HG02763 (cell line): Measurements from ENCODE around the gene SPOCK2.

ENCODE experiments used
- ATAC-seq: cut with Tn5 transposase; IDR thresholded peaks from one replicate; pipeline ENCODE4 v1.9.1; 2021; ENCODE audit warnings: mild to moderate bottlenecking, moderate library complexity; ENCODE audit not compliant: unreplicated experiment

Gene SPOCK2

GRCh38 chr10:72088889-72089575, 681 bp upstream of the SPOCK2 start:
- ATAC-seq = no peak

GRCh38 chr10:72087392-72087968, 871 bp downstream of the SPOCK2 start:
- ATAC-seq = no peak

DNA sequence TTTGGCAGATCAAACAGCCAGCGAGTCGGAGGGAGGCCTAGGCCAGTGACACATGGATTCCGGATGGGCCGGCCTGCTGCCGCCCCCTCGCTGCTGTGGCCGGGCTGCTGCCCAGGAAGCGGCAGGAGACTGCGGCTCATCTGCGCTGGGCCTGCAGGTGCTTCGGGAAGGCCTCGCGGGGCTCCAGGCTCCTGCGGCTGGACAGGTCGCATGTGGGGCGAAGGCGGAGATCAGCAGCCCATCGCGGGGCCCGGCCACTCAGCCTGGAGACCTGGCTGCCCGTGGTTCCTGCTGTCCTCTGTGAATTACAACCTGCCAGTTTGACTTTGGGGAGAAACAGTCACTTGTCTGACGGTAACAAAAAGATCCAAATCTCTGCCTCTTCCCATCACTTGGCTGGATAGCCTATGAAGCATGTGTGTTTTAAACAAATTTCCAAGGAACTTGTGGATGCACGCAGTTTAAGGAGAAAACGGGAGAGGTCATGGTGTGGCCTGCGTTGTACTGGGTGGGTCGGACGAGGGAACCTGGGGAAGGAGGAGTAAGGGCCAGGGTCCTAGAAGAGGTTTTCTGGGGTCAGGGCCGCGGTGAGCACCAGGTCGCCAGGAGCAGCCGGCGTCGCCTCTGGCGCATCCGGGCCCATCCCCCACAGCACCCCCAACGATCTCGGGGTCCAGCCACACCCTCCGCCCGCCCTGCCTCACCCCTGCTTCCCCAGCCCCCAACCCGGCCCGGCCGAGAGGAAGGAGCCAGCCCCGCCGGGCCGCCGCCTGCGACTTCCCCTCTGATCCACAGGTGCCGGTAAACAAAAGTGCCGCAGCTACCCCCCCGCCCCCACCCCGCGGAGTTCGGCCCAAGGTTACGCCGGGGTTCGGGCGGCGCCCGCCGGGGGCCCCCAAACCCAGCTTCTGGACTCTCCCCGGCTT, 1.6 kb downstream of the SPOCK2 start:
- ATAC-seq = no peak

DNA sequence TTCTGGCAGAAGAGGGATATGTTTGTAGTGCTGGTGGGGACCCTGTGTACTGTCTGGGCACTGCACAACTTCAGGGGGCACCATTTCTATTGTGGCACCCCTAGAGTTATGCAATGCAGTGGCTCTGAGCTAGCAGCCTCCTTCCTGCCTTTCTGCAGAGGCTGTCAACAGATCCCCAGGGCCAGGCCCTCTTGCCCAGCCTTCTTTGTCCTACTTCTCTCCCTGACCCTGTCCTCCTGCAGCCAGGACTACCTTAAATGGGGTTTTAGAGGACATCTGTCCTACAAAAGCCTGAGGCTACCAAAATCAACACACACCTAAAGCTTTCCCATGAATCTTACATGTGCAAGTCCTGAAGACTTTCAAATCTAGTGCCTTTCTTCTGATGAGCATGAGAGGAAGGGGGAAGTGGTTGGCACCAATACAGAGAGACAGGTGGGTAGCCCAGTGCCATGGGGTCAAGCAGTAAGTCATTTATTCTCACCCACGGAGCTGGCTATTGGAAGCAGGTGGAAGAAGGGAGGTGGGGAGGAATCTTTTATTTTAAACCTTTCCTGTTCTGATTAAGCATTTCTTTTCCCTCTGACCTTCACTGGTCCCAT, 2.4 kb downstream of the SPOCK2 start:
- no peak for ATAC-seq

DNA sequence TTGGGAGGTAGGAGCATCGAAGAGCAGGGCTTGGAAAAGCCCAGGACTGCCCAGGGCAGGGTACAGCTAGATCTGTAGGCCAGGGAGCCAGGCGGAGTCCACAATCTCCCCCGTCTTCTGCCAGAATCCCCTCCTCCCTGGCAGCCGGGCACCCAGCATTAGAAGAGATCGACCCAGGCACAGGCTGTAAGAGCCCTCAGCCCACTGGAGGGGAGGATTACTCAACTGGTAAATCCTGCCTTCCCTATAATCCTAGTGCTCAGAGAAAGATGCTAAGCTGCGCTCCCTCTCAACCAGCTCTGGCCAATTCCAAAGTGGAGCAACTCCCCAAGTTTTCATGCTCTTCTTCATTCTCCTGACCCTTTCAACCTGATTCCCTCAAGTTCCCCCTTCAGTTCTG, 3.2 kb downstream of the SPOCK2 start:
- no peak for ATAC-seq

GRCh38 chr10:72083790-72084459, 4.4 kb downstream of the SPOCK2 start:
- no peak for ATAC-seq

- no peak for ATAC-seq
These were observed 5.2 kb downstream of the SPOCK2 start for GRCh38 chr10:72082856-72083789.

DNA sequence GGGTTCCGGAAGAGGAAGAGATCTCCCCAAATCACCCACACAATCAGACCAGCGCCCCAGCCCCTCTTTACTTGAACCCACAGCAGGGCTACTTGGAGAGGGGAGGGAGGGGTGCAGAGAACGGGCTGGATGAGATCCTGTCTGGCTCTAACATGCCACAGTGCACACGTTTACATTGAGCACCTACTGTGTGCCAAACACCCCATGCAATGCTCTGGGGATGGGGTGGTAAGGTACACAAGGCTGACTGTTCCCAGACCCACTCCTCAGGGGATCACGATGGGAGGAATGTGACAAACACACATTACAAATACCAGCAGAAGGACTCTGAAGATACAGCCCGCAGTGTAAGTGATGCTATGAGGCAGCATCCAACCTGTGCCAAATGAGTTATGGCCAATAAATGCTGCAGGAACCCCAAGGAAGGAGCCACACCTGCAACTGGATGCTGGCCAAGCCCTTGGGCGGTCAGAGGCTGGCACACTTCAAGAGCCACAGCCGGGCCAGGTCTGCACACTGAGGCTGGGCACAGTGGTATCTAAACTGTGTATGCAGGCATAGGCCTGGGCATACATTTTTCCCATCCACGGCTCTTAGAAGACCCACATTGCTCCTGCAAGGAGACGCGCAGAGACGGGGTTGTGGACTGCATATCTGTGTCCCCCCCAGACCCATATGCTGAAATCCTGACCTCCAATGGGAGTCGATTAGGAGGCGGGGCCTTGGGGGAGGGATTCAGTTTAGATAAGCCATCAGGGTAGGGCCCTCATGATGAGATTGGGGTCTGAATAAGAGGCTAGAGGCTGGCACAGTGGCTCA, 6.4 kb downstream of the SPOCK2 start:
- no peak for ATAC-seq

DNA sequence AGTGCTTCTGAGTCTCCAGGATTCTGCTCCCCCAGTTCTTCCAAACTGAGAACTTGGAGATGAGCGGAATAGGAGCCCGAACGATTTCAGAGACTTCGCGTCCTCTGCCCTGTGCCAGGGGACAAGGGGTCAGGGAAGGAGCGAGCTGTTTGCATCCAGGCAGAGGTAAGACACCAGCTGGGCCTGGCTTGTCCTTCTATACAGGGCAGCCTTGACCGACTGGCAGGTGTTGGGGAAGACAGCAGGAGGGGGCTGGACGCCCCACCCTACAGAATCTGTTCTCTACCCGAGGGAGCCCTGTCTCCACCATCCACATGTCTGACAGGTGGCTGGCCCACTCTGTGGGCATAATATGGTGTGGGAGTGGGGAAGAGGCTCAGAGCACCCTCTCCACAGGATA, 7.1 kb downstream of the SPOCK2 start:
- ATAC-seq = no peak

- no peak for ATAC-seq
These were observed 8.0 kb downstream of the SPOCK2 start for GRCh38 chr10:72080042-72080975.

GRCh38 chr10:72079356-72079755, 9.0 kb downstream of the SPOCK2 start:
- ATAC-seq = no peak

GRCh38 chr10:72077275-72077990, 10.9 kb downstream of the SPOCK2 start:
- no peak for ATAC-seq

DNA sequence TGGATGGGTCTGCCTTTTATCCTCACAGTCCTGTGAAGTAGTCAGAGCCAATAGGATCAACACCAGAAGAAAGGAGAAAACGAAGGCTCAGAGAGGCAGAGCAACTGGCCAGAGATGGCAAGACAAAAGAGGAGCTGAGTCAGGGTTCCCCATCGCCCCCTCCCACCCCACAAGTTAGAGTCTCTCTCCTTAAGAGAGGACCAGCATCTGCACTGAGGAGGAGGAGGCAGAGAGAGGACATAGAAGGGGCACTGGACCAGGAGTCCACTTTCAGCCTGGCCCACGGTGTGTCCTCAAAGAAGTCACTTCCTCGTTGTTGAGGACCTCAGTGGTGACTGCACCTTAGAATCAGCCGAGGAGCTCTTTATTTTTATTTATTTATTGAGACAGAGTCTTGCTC, 11.6 kb downstream of the SPOCK2 start:
- ATAC-seq = no peak

DNA sequence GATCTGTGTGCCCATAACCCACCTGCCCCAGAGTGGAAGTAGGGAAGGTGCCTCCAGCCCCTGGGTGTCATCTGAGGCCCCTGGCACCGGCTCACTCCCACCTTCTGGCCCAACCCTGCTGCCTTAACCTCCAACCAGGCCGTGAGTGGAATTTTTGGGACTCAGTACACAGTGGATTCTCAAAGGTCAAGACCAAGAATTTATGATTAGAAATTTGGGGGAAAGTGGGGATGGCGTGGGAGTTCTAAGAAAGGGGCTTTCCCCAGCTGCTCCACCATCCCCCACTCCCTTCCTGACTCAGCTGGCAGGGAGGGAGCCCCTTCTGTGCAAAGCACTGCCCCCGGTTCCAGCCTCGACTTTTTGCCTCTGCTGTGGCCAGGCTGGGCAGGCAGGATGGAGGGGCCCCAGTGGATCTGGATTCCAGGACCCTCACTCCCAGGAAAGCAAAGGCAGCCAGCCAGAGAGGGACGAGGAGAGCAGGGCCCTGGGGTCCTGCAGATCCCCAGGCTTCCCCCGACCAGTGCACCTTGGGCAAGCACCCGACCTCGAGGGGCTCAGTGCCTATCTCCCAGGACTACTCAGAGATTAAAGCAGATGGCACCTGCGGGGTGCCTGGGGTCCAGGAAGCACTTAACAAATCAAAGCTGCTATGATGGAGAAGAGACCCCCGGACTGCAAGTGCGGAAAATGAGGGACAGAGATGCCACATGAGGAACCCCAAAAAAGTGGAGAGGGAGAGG, 12.8 kb downstream of the SPOCK2 start:
- no peak for ATAC-seq

GRCh38 chr10:72074574-72075375, 13.6 kb downstream of the SPOCK2 start:
- ATAC-seq = no peak
